B cell (primary cell): ENCODE measurements around the gene LRIG1. TPM values are rescaled to one million over a fixed set of nuclear protein-coding genes. Genes with fewer than 3 reads are reported as not detected.

ENCODE experiments used
- ATAC-seq: fragments of 200-7000 bp; cut with Tn5 transposase; one replicate; pipeline ENCODE4 v1.10.0; 2021; ENCODE audit warnings: low read depth, mild to moderate bottlenecking, moderate number of reproducible peaks, moderate library complexity
- CTCF ChIA-PET: fragments of 350-600 bp; sonication (Branson Sonifier 250); formaldehyde crosslinking; loops from one replicate; lab custom pipeline; 2021; ENCODE audit warnings: antibody characterized with exemption, inconsistent platforms; lab: Charles Lee
- POLR2A ChIA-PET: fragments of 350-600 bp; sonication (Branson Sonifier 250); formaldehyde crosslinking; loops from one replicate; lab custom pipeline; 2021; ENCODE audit warnings: antibody characterized with exemption; lab: Charles Lee
- DNase-seq: peaks from one replicate; pipeline ENCODE4 v3.0.0; 2013
- H2AFZ ChIP-seq: 2 replicates; pipeline ENCODE4 v1.6.1; 2012; ENCODE audit warnings: mild to moderate bottlenecking, low read depth, low read length; ENCODE audit not compliant: insufficient read depth, poor library complexity, severe bottlenecking
- H3K27ac ChIP-seq, 2 donors: 1 replicate in 1 of 2; 2 replicates in 1 of 2; pipeline ENCODE4 v1.5.1; 2012 to 2013; ENCODE audit warnings: low read length in 2 of 2, mild to moderate bottlenecking in 2 of 2, moderate library complexity in 1 of 2
- H3K27me3 ChIP-seq, 4 experiments: fragments of 200-600 bp in 1 of 4; sonication (generic) in 1 of 4; replicated peaks in 1 of 4; 1 replicate in 2 of 4; 2 replicates in 2 of 4; pipeline versions ENCODE4 v1.6.1 to v1.7.0; 2013 to 2016; ENCODE audit warnings: low read length in 3 of 4, mild to moderate bottlenecking in 2 of 4, mixed read lengths in 1 of 4, moderate library complexity in 1 of 4; ENCODE audit not compliant: insufficient read depth in 4 of 4, control insufficient read depth in 3 of 4; ENCODE audit errors: control extremely low read depth in 1 of 4
- H3K36me3 ChIP-seq, 2 experiments: replicated peaks in 1 of 2; 1 replicate in 1 of 2; 2 replicates in 1 of 2; pipeline versions ENCODE4 v1.6.1 to v1.7.1; 2013; ENCODE audit warnings: low read length in 1 of 2; ENCODE audit not compliant: insufficient read depth in 2 of 2, control insufficient read depth in 1 of 2; ENCODE audit errors: control extremely low read depth in 1 of 2, extremely low read depth in 1 of 2
- H3K4me1 ChIP-seq, 2 donors: fragments of 200-600 bp in 1 of 2; sonication (generic) in 1 of 2; 1 replicate in 1 of 2; 2 replicates in 1 of 2; pipeline versions ENCODE4 v1.5.1 to v1.6.1; 2013 to 2017; ENCODE audit warnings: low read length in 2 of 2; ENCODE audit not compliant: control insufficient read depth in 2 of 2, insufficient read depth in 2 of 2
- H3K4me2 ChIP-seq: replicated peaks from 2 replicates; pipeline ENCODE3; 2012; ENCODE audit warnings: mild to moderate bottlenecking, low read depth, low read length; ENCODE audit not compliant: poor library complexity, severe bottlenecking
- H3K4me3 ChIP-seq, 5 experiments: fragments of 200-600 bp in 1 of 5; sonication (generic) in 1 of 5; 1 replicate in 3 of 5; 2 replicates in 2 of 5; pipeline versions ENCODE4 v1.5.1 to v1.7.0; 2011 to 2016; ENCODE audit warnings: low read length in 4 of 5, mild to moderate bottlenecking in 4 of 5, low read depth in 2 of 5, control low read depth in 1 of 5, moderate library complexity in 1 of 5; ENCODE audit not compliant: insufficient read depth in 1 of 5; ENCODE audit errors: control extremely low read depth in 1 of 5, extremely low read depth in 1 of 5
- H3K79me2 ChIP-seq: fragments of 200-600 bp; sonication (generic); one replicate; pipeline ENCODE4 v1.6.0; 2016; ENCODE audit warnings: low read length; ENCODE audit not compliant: control insufficient read depth, insufficient read depth
- H3K9ac ChIP-seq: fragments of 200-600 bp; sonication (generic); 2 replicates; pipeline ENCODE4 v1.6.1; 2017; ENCODE audit warnings: mild to moderate bottlenecking, low read length, moderate library complexity
- H3K9me3 ChIP-seq, 3 donors: one replicate each; pipeline versions ENCODE4 v1.6.1 to v1.7.1; 2013; ENCODE audit warnings: low read length in 2 of 3; ENCODE audit not compliant: control insufficient read depth in 2 of 3, insufficient read depth in 1 of 3; ENCODE audit errors: control extremely low read depth in 1 of 3
- H4K20me1 ChIP-seq: 2 replicates; pipeline ENCODE4 v1.6.0; 2012; ENCODE audit warnings: mild to moderate bottlenecking, low read length; ENCODE audit not compliant: insufficient read depth, control insufficient read depth, poor library complexity, severe bottlenecking
- H3K27ac Mint-ChIP-seq: one replicate; pipeline ENCODE4 v1.8.0; 2021; ENCODE audit warnings: mixed read lengths
- H3K27me3 Mint-ChIP-seq: one replicate; pipeline ENCODE4 v1.8.0; 2021; ENCODE audit warnings: mixed read lengths
- H3K4me1 Mint-ChIP-seq: one replicate; pipeline ENCODE4 v1.8.0; 2021; ENCODE audit warnings: mixed read lengths
- H3K4me3 Mint-ChIP-seq: one replicate; pipeline ENCODE4 v1.8.0; 2021; ENCODE audit warnings: mixed read lengths
- H3K9me3 Mint-ChIP-seq: one replicate; pipeline ENCODE4 v1.8.0; 2022; ENCODE audit warnings: mixed read lengths; ENCODE audit not compliant: insufficient read depth
- CTCF ChIP-seq: fragments of 200-600 bp; IDR thresholded peaks from one replicate; pipeline ENCODE4 v1.8.0; 2022; ENCODE audit warnings: antibody characterized with exemption, mild to moderate bottlenecking
- EZH2 ChIP-seq: IDR thresholded peaks from 2 replicates; pipeline ENCODE4 v1.6.1; 2012; ENCODE audit warnings: borderline replicate concordance, low read depth, mild to moderate bottlenecking, moderate library complexity, low read length; ENCODE audit not compliant: insufficient read depth, poor library complexity, severe bottlenecking
- WGBS: methylation state at CpG from one replicate; pipeline ENCODE4 v1.1.5; 2013; ENCODE audit warnings: missing lambda C conversion rate; ENCODE audit not compliant: insufficient coverage; 5-methylcytosine and 5-hydroxymethylcytosine counted together
- intact Hi-C: fragments of 100-400 bp; cut with micrococcal nuclease; formaldehyde crosslinking; loops from one replicate; pipeline ENCODE4 v1.10.0; 2022
- polyA plus RNA-seq: library from polyadenylated mRNA; depleted of rRNA; stranded (reverse); fragments of >200 nt; gene quantifications from 2 replicates; pipeline ENCODE4 v1.2.3, GENCODE V29; 2012
- total RNA-seq, 2 donors: library from RNA; stranded (reverse); fragments of 120-200 nt in 1 of 2; gene quantifications; 1 replicate in 1 of 2; 2 replicates in 1 of 2; pipeline versions ENCODE4 v1.2.3 to v1.2.4, GENCODE V29; 2013 to 2022

The LRIG1 gene
- total and polyA plus RNA-seq, 2 donors (not counting 1 experiment from before 2014, with no cell fraction given) = 9.2 to 12.4 TPM

DNA sequence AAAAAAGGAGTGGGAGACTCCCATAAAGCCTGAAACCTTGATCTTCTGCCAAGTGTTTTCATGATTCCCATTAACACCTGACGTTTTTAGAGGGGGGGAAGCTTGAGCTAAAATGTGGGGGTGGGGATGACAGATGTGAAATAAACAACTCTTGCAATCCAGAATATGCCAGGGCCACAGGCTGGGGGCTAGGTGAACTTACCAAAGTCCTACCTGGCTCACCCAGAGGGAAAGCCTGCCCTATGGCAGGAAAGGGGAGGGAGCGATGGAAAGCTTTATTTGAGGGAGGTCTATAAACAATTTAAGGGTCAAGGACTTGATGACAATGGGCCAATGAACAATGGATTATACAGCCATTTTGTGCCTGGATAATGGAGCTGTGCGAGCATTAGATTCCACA, 108.3 kb downstream of the LRIG1 start:
- Histone ChIP-seq H2AFZ (no peak overlapping the region), H3K9me3 (no peaks in the 10 kb centered on the region), H3K4me1 (peaks cover 42 to 61% of the 10 kb centered on the region in 2 donors), H3K4me2 (peak overlapping the region; percentile 75), H3K27ac (peak overlapping the region in 1 of 2 donors; percentile 72), H3K4me3 (peak overlapping the region in 1 of 5 experiments; percentile 61), H3K9ac (no peak overlapping the region), H3K27me3 (no peaks in the 10 kb centered on the region), H3K36me3 (peaks cover 0 to 3% of the 10 kb centered on the region in 2 experiments), H3K79me2 (peaks cover 41% of the 10 kb centered on the region), H4K20me1 (no peaks in the 10 kb centered on the region)
- ChIA-PET CTCF (interaction anchor here (1.2 to 5.1 kb wide), 4 partner anchors 9 to 15 kb away, joined by 3 to 31 read pairs (median 7); no protein-coding TSS in a partner anchor), POLR2A (no interaction called here)
- Mint-ChIP-seq H3K4me3 (peak overlapping the region; percentile 92), H3K9me3 (no peaks in the 10 kb centered on the region), H3K27ac (peak overlapping the region; percentile 92), H3K4me1 (peaks cover 64% of the 10 kb centered on the region), H3K27me3 (no peaks in the 10 kb centered on the region)
- ATAC-seq (no peak), DNase-seq (no peak)
- intact Hi-C loops = loop anchor here (5.0 kb wide), 3 partner anchors 55 to 170 kb away; partner anchors contain the start of genes LRIG1 and SLC25A26
- 100% methylated on average over 2 of the region's 3 CpGs for WGBS
- TF ChIP-seq EZH2 (no peak), CTCF (no peak)

GRCh38 chr3:66390013-66390412, 110.8 kb downstream of the LRIG1 start:
- Histone ChIP-seq H3K36me3 (peaks cover 2 to 3% of the 10 kb centered on the region in 2 experiments), H3K4me3 (no peak overlapping the region), H3K4me1 (peaks cover 62 to 81% of the 10 kb centered on the region in 2 donors), H3K4me2 (peak overlapping the region; percentile 42), H4K20me1 (no peaks in the 10 kb centered on the region), H3K79me2 (peaks cover 45% of the 10 kb centered on the region), H3K9me3 (peaks cover 0 to 10% (median under 1%) of the 10 kb centered on the region in 3 donors), H3K9ac (no peak overlapping the region), H3K27me3 (no peaks in the 10 kb centered on the region), H3K27ac (peak overlapping the region in 1 of 2 donors; percentile 53), H2AFZ (no peak overlapping the region)
- no peak for TF ChIP-seq EZH2
- no peak overlapping the region for H3K4me3 Mint-ChIP-seq
- intact Hi-C loops = loop anchor here (5.0 kb wide), 3 partner anchors 53 to 168 kb away; partner anchors contain the start of genes LRIG1 and SLC25A26
- POLR2A ChIA-PET = no interaction called here
- DNase-seq = peak; percentile 68
- CTCF ChIA-PET = interaction anchor here (0.6 to 5.1 kb wide), 3 partner anchors 12 to 18 kb away, joined by 3 to 31 read pairs (median 4); no protein-coding TSS in a partner anchor
- H3K27me3 Mint-ChIP-seq = no peaks in the 10 kb centered on the region
- H3K27ac Mint-ChIP-seq = peak overlapping the region; percentile 27
- H3K4me1 Mint-ChIP-seq = peaks cover 84% of the 10 kb centered on the region
- ATAC-seq = peak; percentile 20
- no peaks in the 10 kb centered on the region for H3K9me3 Mint-ChIP-seq
